Measurements from ENCODE around the gene PATJ. TPM values are rescaled to one million over a fixed set of nuclear protein-coding genes. Genes with fewer than 3 reads are reported as not detected.

Gene PATJ
- total and polyA plus RNA-seq, 2 of the 13 experiments (the other 11 are each of a cell fraction or from before 2014, with no cell fraction given) = 6.2 to 16.8 TPM

- TF ChIP-seq PAXIP1 (CRISPR knock-in tag; conservative IDR thresholded peaks at IDR 0.05) (peak; percentile 75), MIXL1 (CRISPR knock-in tag; IDR thresholded peaks at IDR 0.05) (0 out of 2 replicates have a peak, but pooled peaks have one; percentile 40), CEBPB (IDR thresholded peaks at IDR 0.05; ENCODE audit: borderline replicate concordance, low read depth, low read length) (peak; percentile 88), ZNF768 (CRISPR knock-in tag; IDR thresholded peaks at IDR 0.05) (no peak), PATZ1 (CRISPR knock-in tag; IDR thresholded peaks at IDR 0.05) (0 out of 2 replicates have a peak, but pooled peaks have one; percentile 26), SIX1 (CRISPR knock-in tag; IDR thresholded peaks at IDR 0.05; ENCODE audit: borderline replicate concordance) (peak; percentile 60; the same call in 1 of the 2 replicates), ZGPAT (CRISPR knock-in tag; IDR thresholded peaks at IDR 0.05) (peak; percentile 44; the same call in 1 of the 2 replicates), IKZF4 (CRISPR knock-in tag; IDR thresholded peaks at IDR 0.05; ENCODE audit: borderline replicate concordance, low read depth, not compliant biosample characterization) (no peak), NR2F1 (CRISPR knock-in tag; IDR thresholded peaks at IDR 0.05) (peak; percentile 29 to 56; a peak in 1 of 4 replicates), TFDP1 (CRISPR knock-in tag; IDR thresholded peaks at IDR 0.05; ENCODE audit: borderline replicate concordance) (no peak), ZMYM4 (CRISPR knock-in tag; IDR thresholded peaks at IDR 0.05) (peak; percentile 66; the same call in 1 of the 2 replicates), ZBTB7B (CRISPR knock-in tag; IDR thresholded peaks at IDR 0.05) (0 out of 2 replicates have a peak, but pooled peaks have one; percentile 37), ZNF710 (CRISPR knock-in tag; IDR thresholded peaks at IDR 0.05; ENCODE audit: borderline replicate concordance) (no peak), ZHX1 (CRISPR knock-in tag; IDR thresholded peaks at IDR 0.05; ENCODE audit: low read depth) (no peak), ZSCAN9 (CRISPR knock-in tag; IDR thresholded peaks at IDR 0.05; ENCODE audit: borderline replicate concordance) (0 out of 2 replicates have a peak, but pooled peaks have one; percentile 59)
These were observed 456.5 kb downstream of the PATJ start (continued) for GRCh38 chr1:62198781-62199125.
